HL-60 (cell line): ENCODE results near the gene BAIAP2L1.

ENCODE experiments used
- DNase-seq, 2 experiments: peaks; one replicate each; pipeline ENCODE4 v3.0.0-alpha.2; 2010 to 2020; ENCODE audit warnings: low read depth in 1 of 2, low spot score in 1 of 2
- H3K27ac ChIP-seq: fragments of 250-450 bp; sonication (Bioruptor Pico); replicated peaks from 2 replicates; pipeline ENCODE4 v1.5.1; 2020; ENCODE audit warnings: mild to moderate bottlenecking, moderate library complexity
- H3K27me3 ChIP-seq: fragments of 250-450 bp; sonication (Bioruptor Pico); 2 replicates; pipeline ENCODE4 v1.5.1; 2021; ENCODE audit warnings: mild to moderate bottlenecking, moderate library complexity; ENCODE audit not compliant: insufficient read depth, poor library complexity, severe bottlenecking
- H3K4me3 ChIP-seq: replicated peaks from 2 replicates; pipeline ENCODE4 v1.5.1; 2011; ENCODE audit warnings: mild to moderate bottlenecking, control low read depth, low read length; ENCODE audit not compliant: insufficient read depth
- GABPA ChIP-seq: IDR thresholded peaks from 2 replicates; pipeline ENCODE4 v1.6.1; 2012; ENCODE audit warnings: low read depth
- POLR2AphosphoS5 ChIP-seq: IDR thresholded peaks from 2 replicates; pipeline ENCODE4 v1.6.1; 2012; ENCODE audit warnings: low read depth
- REST ChIP-seq: IDR thresholded peaks from 2 replicates; pipeline ENCODE4 v1.6.1; 2012; ENCODE audit warnings: low read depth; ENCODE audit not compliant: insufficient replicate concordance
- SPI1 ChIP-seq: IDR thresholded peaks from 2 replicates; pipeline ENCODE4 v1.6.1; 2012; ENCODE audit warnings: low read depth, mild to moderate bottlenecking, borderline replicate concordance
- TF ChIP-seq, protein P1 (sequence below): IDR thresholded peaks from one replicate; pipeline ENCODE4 v1.5.1; 2011; ENCODE audit warnings: low read length, control low read depth, inconsistent platforms; ENCODE audit not compliant: insufficient read depth

BAIAP2L1 gene

DNA sequence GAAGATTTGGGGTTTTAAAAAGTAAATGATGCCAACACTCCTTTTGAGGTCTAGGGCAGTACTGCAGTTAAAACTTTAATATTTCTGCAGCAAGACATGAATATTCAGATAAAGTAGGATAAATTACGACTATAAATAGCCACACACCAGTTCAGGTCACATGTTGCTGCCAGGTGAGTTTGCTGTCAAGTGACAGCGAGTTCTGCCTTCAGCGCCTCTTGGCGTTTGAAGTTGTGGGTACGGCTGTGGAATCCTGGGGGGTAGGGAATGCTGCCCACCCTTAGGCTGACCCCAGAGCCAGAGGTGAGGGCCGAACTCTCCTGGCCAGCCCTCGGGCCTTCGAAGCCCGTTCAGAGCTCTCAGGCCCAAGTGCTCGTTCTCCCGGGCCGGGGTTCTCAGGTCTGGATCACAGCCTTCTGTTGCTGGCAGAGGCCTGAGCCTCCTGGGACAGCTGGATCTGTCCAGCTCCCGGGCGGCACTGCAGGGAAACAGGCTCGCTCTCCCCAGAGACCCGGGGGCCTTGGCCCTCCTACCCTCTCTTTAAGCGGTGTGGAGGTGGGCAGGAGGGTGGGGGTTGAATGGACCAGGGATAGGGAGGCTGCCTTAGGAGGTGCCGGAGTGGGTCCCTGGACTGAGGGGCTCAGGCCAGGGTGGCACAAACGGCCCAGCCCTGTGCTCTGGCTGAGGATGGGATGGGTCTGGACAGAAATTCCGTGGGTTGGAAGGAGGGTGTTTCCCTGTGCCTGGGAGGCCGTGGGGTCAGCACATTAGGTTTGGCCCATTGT is 114.0 kb downstream of the BAIAP2L1 start:
- no peak overlapping the region for H3K27ac ChIP-seq
- DNase-seq, result no peak
- H3K27me3 ChIP-seq, result no peaks in the 10 kb centered on the region
- H3K4me3 ChIP-seq, result no peak overlapping the region
- TF ChIP-seq GABPA (no peak), SPI1 (no peak), REST (no peak), POLR2AphosphoS5 (no peak)
- TF ChIP-seq, protein P1, sequence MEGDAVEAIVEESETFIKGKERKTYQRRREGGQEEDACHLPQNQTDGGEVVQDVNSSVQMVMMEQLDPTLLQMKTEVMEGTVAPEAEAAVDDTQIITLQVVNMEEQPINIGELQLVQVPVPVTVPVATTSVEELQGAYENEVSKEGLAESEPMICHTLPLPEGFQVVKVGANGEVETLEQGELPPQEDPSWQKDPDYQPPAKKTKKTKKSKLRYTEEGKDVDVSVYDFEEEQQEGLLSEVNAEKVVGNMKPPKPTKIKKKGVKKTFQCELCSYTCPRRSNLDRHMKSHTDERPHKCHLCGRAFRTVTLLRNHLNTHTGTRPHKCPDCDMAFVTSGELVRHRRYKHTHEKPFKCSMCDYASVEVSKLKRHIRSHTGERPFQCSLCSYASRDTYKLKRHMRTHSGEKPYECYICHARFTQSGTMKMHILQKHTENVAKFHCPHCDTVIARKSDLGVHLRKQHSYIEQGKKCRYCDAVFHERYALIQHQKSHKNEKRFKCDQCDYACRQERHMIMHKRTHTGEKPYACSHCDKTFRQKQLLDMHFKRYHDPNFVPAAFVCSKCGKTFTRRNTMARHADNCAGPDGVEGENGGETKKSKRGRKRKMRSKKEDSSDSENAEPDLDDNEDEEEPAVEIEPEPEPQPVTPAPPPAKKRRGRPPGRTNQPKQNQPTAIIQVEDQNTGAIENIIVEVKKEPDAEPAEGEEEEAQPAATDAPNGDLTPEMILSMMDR, result no peak

GRCh38 chr7:98286093-98286539 is 114.8 kb downstream of the BAIAP2L1 start:
- TF ChIP-seq GABPA (no peak), SPI1 (peak; percentile 59; the same call in 1 of the 2 replicates), POLR2AphosphoS5 (no peak), REST (no peak)
- TF ChIP-seq, protein P1, result no peak
- Histone ChIP-seq H3K4me3 (no peak overlapping the region), H3K27me3 (no peaks in the 10 kb centered on the region), H3K27ac (peak overlapping the region; percentile 6)
- peak in 1 of 2 experiments; percentile 51 for DNase-seq

- H3K27ac ChIP-seq, result peak overlapping the region; percentile 79
- DNase-seq, result no peak
Observed at GRCh38 chr7:98285157-98286092, 115.5 kb downstream of the BAIAP2L1 start.

More at GRCh38 chr7:98285157-98286092, 115.5 kb downstream of the BAIAP2L1 start:
- Histone ChIP-seq H3K27me3 (no peaks in the 10 kb centered on the region), H3K4me3 (peak overlapping the region; percentile 70)
- TF ChIP-seq SPI1 (peak; percentile 21; the same call in 1 of the 2 replicates), GABPA (no peak)
